NCI-H146 treated with DMSO at 0.1 percent for 48 hours (cell line): ENCODE results near the gene BEND6.
"Not testable (repeated sequence)": the region's sequence is repeated elsewhere in the genome, so short reads cannot be mapped to it uniquely, and the experiment has no call there.

Source experiments
- DNase-seq: peaks from one replicate; lab custom pipeline; 2025; ENCODE audit not compliant: unreplicated experiment; lab: John Stamatoyannopoulos, UW

Gene BEND6

DNA sequence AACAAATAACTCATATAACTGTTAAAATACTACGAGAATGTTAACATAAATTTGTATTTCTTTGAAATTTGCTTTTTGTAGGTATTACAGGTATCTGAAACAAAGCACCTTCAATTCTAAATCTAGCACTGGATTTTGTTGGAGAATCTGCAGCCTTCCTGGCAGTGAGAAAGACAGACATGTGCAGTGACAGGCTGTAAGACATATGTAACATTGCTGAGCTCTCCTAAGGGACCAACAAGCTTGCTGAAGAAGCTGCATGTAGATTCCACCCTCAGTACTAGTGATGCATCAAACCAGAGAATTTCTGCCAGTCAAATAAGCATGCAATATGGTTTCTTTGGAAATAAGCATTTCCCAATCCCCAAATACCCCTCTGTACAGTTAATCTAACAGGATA is 71.1 kb downstream of the BEND6 start:
- no peak for DNase-seq

- no peak for DNase-seq
These were observed 72.4 kb downstream of the BEND6 start for GRCh38 chr6:57027301-57027700.

GRCh38 chr6:57029213-57029612 is 74.3 kb downstream of the BEND6 start:
- DNase-seq = no peak

DNA sequence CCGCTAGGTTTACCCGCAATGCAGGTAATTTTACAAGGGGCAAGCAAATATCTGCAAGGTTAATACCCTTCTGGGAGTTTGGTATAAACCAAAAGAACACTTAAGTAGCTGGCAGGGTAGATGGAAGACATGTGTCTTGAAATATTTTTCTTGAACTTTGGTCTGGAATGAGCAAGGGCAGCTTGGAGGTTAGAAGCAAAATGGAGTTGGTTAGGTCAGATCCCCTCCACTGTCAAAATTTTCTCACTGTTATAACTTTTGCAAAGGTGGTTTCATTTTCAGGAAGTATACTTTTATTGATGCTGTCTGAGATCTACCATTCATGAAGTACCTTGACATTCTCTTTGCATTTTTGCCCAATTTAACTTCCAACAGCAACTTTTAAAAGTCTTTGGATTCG is 78.3 kb downstream of the BEND6 start:
- DNase-seq = no peak

DNA sequence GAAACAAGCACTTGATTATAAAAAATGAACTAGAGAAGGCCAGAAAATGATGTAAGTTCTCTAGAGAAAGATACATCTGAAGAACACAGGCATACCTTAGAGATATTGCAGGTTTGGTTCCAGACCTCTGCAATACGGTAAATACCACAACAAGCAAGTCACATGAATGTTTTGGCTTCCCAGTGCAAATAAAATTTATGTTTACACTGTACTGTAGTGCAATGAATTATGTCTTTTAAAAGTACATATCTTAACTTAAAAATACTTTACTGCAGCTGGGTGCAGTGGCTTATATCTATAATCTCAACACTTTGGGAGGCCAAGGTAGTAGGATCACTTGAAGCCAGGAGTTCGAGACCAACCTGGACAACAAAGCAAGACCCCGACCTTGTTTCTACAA is 80.6 kb downstream of the BEND6 start:
- no peak for DNase-seq

GRCh38 chr6:57038906-57039305 is 84.0 kb downstream of the BEND6 start:
- DNase-seq = no peak

- no peak for DNase-seq
These were observed 85.1 kb downstream of the BEND6 start for GRCh38 chr6:57040011-57040410.

- DNase-seq = not testable (repeated sequence)
These were observed 89.2 kb downstream of the BEND6 start for GRCh38 chr6:57044061-57044460.

DNA sequence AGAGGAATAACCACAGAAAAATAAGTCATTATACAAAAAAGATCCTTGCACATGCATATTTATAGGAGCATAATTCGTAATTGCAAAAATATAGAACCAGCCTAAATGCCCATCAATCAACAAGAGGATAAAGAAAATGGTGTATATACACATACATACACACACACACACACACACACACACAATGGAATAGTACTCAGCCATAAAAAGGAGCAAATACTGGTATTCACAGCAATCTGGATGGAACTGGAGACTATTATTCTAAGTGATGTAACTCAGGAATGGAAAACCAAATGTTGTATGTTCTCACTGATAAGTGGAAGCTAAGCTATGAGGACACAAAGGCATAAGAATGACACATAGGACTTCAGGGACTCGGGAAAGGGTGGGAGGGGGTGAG is 89.7 kb downstream of the BEND6 start:
- DNase-seq = no peak

DNA sequence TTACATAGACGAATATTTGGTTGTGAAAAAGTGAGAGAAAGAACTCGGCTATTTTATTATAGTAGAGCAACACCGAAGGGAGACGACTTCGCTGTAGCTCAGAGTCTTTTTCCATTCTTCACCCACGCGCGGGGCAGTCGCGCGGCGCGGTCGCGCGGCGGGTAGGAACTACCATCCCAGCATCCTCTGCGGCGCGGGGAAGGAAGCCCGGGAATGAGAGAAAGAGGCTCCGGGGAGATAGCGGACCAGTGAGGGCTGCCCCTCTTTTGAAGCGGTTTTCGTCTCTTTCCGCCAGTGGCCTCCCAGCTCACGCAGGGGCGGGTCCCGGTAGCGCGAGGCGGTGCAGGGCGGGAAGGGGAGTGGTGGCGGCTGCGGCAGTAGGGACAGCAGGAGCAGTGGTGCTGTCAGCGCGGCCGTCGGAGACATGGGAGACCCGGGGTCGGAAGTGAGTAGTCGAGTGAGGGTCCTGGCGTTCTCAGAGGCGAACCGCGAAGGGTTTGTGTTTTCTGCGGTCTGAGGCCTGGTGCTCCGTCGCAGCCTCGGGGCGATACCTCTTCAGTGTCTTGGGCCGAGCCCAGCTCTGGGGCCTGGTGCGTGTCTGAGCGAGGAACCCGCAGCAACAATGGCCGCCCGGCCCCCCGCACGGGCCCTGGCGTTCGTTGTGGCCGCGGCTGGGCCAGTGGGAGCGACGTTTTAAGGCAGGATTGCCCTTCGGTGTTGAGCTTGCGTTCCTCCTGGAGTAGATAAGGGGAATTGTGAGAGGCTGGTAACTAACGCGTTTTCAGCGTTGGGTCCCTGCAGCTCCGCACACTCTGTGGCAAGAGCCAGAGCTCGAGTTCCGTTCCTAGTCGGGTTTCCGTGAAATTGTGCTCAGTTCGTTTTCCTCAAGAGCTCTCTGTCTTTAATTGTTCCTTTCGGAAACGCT is 91.7 kb downstream of the BEND6 start, which contains the start of gene KIAA1586:
Gene KIAA1586, plus strand, starts transcription at position 362 of the 925 bp plus-strand sequence. Its CDS starts 63 bp downstream, at position 425.
- peak; percentile 91 for DNase-seq

DNA sequence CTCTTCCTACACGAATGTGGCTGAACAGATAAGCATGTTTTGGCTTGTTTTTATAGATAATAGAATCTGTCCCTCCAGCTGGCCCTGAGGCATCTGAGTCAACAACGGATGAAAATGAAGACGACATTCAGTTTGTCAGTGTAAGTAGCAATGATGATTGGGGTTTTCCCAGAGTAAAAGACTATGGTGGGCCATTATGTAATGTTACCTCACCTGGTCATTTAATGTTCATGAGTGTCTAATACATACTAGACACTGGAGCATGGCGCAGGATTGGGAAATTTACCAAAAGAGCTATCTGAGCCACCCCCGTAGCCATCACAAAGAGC is 92.3 kb downstream of the BEND6 start:
- DNase-seq = not testable (repeated sequence)

DNA sequence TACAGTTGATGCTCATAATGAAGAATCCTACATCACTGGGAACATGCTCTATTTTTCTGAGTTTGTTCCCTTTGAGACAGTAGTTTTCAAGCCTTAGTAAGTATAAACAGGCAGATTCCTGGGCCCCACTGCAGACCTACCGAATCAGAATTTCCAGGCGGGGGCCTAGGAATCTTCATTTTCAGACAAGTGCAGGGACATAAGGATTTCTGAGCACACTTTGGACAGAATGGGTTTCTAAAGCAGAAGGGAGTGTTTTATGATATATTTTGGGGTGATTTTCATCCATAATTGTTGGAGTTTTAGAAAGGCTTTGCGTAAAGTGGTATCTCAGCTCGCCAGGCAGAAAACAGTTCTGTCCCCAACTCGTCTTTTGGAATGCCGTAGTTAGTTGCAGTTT is 93.0 kb downstream of the BEND6 start:
- not testable (repeated sequence) for DNase-seq

DNA sequence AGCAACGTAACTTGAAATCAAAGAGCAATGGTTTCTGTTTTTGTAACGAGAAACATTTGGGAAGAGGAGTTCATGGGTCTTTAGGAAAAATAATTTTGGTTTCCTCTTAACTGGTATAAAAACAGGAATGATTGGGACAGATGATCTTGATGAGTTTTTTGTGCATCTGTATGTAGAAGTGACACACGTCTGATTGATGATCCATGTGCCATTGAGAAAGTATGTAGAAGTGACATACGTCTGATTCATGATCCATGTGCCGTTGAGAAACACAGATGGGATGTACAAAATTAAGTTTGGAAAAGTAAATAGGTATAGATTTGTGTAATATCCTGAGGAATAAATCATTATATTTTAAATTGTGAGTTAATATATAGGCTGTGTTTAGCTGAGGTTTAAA is 93.7 kb downstream of the BEND6 start:
- no peak for DNase-seq

- DNase-seq = no peak
These were observed 108.9 kb downstream of the BEND6 start for GRCh38 chr6:57063847-57064246.

GRCh38 chr6:57064809-57065208 is 109.9 kb downstream of the BEND6 start:
- no peak for DNase-seq

- DNase-seq = no peak
These were observed 113.2 kb downstream of the BEND6 start for GRCh38 chr6:57068061-57068460.

DNA sequence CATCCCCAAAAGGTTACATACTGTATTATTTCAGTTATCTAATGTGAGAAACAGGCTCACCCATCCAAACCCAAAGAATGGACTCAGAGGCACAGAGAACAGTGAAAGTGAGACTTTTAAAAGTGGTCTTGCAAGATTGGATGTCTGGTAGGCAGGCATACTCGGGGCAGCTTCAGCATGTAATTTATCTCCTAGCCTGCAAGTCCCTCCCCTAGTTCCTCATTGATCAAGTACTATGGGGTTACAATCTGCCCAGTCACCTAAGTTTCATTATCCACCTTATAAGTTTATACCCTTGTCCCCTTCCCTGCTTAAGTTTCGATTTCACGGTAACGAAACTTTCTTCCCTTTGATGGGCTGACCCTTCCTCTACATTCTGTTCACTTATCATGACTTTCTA is 114.3 kb downstream of the BEND6 start:
- no peak for DNase-seq

DNA sequence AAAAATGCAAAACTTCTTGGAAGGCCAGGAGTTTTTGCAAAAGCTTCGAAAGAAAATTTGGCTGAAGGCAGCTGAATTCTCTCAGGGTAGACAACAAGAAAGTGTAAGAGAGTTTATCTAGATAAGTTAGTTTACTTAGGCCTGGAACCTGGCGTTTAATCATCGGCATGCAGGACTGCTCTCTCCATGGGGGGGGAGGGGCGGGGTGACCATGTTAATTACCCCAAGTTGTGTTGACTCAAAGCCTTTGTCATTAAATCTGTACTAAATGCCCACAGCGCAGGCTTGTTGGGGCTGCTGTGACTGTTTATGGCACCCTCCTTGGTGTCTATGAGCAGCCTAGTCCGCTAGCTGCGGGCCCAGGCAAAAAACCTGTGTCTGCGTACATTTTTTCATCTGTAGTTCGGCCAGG is 115.0 kb downstream of the BEND6 start:
- no peak for DNase-seq

- no peak for DNase-seq
These were observed 117.2 kb downstream of the BEND6 start for GRCh38 chr6:57072108-57072507.

DNA sequence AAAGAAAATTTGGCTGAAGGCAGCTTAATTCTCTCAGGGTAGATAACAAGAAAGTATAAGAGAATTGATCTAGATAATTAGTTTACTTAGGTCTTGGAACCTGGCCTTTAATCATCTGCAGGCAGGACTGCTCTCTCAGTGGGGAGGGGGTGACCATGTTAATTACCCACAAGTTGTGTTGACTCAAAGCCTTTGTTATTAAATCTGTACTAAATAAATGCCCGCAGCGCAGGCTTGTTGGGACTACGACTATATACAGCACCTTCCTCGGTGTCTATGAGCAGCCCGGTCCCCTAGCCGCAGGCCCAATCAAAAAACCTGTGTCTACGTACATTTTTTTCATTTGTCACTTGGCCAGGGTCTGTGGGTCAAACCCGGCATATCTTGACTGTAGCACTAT is 119.5 kb downstream of the BEND6 start:
- DNase-seq = no peak

- no peak for DNase-seq
These were observed 120.2 kb downstream of the BEND6 start for GRCh38 chr6:57075092-57075491.
